HG02970 (cell line): ENCODE data around the gene AFF3.

Experiments used
- ATAC-seq: cut with Tn5 transposase; IDR thresholded peaks from one replicate; pipeline ENCODE4 v1.9.1; 2021; ENCODE audit warnings: mild to moderate bottlenecking, moderate library complexity, moderate number of reproducible peaks; ENCODE audit not compliant: unreplicated experiment, low FRiP score

The AFF3 gene, protein sequence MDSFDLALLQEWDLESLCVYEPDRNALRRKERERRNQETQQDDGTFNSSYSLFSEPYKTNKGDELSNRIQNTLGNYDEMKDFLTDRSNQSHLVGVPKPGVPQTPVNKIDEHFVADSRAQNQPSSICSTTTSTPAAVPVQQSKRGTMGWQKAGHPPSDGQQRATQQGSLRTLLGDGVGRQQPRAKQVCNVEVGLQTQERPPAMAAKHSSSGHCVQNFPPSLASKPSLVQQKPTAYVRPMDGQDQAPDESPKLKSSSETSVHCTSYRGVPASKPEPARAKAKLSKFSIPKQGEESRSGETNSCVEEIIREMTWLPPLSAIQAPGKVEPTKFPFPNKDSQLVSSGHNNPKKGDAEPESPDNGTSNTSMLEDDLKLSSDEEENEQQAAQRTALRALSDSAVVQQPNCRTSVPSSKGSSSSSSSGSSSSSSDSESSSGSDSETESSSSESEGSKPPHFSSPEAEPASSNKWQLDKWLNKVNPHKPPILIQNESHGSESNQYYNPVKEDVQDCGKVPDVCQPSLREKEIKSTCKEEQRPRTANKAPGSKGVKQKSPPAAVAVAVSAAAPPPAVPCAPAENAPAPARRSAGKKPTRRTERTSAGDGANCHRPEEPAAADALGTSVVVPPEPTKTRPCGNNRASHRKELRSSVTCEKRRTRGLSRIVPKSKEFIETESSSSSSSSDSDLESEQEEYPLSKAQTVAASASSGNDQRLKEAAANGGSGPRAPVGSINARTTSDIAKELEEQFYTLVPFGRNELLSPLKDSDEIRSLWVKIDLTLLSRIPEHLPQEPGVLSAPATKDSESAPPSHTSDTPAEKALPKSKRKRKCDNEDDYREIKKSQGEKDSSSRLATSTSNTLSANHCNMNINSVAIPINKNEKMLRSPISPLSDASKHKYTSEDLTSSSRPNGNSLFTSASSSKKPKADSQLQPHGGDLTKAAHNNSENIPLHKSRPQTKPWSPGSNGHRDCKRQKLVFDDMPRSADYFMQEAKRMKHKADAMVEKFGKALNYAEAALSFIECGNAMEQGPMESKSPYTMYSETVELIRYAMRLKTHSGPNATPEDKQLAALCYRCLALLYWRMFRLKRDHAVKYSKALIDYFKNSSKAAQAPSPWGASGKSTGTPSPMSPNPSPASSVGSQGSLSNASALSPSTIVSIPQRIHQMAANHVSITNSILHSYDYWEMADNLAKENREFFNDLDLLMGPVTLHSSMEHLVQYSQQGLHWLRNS (N-terminal part only)

DNA sequence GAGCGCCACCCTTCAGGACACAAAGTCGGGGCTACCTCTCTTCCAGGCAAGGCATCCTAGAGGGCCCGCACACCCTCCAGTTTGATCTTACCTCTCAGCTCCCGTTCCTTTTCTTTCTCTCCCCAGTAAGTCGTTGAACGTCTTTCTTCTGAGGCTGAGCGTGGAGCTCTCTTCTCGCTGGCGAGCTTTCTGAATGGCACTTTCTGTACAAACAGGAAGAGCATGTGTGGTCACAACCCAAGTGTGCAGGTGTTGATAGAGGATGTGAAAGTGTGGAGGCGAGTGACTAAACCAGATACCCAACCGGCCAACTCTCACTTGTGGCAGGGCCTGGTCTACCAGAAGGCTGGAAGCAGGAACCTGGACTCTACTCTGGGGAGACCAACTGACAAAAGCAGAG is at the start of gene AFF3:
TSS of gene AFF3 (minus strand) at position 198 of the 400 bp plus-strand sequence. CDS start 38,136 bp downstream, outside the sequence.
- peak; percentile 93 for ATAC-seq

DNA sequence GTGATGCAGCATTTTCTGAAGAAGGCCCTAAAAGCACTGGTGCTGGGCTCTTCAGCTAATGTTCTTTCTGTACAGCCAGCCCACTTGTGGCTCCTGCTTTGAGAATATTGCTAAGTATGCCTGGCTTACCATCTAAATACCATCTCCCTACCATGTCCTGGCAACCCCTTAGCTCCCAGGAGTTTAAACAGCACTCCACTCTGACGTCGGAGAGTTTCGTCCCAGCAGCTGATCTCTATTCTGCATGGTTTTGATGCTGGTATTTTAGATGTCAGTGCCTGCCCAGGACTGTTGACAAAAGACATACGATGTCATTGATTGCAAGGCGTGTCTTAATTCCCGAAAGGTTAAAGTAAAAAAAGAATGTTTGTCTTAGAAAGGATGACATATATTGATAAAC is 47.0 kb upstream of the AFF3 start:
- no peak for ATAC-seq

DNA sequence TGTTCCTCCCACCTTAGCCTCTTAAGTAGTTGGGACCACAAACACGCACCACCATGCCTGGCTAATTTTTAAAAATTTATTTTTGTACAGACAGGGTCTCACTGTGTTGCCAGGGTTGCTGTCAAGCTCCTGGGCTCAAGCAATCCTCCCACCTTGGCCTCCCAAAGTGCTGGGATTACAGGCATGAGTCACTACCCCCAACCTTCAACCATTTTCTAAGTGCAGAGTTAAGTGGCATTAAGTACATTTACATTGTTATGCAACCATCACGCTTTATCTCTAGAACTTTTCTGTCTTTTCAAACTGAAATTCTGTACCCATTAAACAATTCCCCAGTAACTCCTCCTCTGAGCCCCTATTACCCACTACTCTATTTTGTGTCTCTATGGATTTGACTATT is 45.9 kb upstream of the AFF3 start:
- no peak for ATAC-seq

DNA sequence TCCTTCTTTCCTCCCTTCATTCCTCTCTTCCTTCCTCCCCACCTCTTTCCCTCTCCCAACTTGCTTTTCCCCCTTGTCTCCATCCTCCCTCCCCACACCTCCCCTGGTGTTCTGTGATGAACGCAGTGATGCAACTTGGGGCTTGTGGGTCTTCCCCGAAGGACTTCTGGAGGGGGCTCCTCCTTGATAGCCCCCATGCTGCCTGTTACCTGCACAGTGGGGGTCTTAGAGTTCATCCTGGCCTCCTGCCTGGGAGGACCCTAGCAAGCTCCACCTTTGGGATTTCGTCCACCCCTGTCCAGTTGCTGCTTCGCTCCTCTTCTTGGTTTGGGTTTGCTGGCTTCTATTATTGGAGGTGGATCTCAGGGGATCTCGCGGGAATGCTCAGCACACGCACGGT is 43.7 kb upstream of the AFF3 start:
- ATAC-seq = no peak

DNA sequence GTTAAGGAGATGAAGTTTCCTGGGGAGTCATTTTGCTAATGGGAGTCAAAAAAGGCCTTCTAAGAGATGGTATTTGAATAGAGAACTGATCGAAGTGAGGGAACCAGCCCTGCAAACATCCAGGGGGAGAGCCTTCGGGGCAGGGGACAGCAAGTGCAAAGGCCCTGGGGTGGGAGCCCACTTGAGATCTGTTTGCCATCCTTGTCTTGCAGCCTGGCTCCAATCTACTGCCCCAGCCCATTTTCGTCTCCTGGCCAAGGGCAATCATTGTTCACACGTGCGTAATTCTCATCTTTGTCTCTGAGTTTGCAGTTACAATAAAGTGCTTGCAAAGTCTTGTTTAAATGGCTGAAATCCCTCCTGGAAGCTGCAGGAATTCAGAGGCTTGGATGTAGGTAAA is 43.1 kb upstream of the AFF3 start:
- no peak for ATAC-seq

DNA sequence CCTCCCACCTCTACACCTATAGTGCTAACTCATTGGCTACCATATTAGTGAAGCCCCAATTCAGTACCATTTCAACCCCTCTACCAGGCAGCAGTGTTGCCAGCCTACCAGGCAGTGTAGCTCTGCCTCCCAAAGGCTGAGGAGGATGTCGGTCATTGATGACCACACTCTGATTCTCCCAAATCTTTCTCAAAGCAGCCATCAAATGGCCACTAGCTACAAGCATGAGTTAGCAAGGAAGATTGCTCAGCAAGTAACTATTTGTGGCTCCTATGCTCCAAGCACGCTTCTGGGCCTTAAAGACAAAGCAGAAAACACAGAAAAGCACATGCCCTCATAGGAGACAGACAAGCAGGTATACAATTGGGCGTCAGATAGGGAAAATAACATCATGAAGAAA is 42.7 kb upstream of the AFF3 start:
- ATAC-seq = no peak

DNA sequence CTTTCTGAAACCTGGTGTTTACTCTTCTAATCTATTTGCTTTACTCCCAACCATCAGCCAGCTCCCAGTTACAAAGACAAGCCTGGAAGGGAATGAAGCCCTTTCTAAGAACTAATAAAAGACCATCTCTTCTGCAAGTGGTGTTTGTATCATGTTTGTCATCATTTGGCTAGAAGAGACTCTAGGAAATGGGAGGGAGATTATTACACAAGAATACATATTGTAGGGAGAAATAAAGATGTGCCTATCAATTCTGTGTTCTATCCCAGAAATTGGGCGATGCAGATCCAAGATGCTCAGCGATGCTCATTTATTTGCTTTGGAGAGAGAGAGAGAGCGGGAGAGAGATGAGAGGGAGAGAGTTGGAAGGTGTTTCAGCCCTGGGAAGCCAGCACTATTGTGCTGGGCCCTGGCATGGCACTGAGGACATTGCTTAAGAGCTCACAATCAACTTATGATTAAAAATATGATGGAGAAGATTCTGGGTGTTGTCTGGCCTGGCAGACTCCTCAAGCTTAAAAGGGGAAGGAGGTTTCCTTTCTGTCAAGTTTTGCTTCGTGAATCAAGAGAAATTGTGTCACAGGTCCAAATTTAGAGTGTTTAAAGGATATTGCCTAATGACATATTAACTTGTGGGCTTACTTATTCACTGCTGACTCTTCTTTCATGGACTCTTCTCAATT is 41.8 kb upstream of the AFF3 start:
- no peak for ATAC-seq

DNA sequence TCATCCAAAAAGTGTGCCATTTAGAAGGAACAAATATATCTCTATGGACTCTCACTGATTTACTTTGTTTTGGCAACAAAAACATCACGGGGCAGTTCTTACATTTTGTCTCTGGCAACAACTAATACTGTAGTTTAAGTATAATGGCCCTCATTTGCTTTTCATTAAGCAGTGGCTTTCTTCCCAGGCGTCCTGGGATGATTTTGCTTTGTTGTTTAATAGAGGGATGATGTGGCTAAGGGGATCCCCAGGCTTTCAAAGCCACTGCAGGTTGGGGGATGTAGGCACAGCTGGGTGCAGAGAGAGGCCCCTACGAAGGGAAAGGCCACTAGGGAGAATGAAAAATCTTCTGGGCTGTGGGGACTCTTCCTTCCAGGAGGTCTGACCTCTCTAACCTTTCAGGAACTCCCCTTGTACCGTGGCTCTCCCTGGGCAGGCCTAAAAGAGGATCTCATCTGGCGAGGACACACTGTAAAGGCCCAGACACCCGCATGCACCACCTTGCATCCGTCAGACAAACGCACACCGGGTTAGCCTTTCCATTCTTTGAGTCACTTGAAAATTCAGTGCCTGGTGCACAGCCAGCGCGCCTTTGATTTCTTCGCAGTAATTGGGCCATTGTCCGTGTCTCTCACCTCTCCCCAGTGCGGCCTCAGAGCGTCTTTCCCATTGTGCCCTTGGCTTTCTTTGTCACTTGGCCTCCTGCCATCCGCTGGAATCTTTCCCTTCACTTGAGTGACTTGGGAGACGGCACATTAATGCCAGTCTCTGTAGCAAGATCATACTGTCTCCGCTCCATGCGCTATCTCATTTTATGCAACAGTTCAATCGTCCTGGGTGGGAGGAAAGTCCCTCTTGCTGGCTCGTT is 40.3 kb upstream of the AFF3 start:
- no peak for ATAC-seq

DNA sequence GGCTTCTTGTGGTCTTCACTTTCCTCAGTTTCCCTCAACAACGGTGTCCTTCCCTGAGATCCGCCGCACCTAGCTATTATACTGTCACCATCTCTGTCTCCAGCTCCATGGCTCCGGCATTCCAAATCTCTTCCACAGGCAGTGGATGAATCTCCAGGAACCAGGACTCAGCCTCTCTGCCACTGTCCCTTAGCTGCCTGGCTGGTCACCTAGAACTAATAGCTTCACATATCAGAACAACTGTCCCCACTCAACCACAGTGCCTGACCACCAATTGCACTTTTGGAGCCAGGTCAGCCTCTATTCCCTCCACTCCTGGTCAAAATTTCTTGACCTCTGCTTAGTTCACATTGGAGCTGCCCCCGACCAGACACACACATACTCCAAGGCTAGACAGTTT is 38.1 kb upstream of the AFF3 start:
- no peak for ATAC-seq

DNA sequence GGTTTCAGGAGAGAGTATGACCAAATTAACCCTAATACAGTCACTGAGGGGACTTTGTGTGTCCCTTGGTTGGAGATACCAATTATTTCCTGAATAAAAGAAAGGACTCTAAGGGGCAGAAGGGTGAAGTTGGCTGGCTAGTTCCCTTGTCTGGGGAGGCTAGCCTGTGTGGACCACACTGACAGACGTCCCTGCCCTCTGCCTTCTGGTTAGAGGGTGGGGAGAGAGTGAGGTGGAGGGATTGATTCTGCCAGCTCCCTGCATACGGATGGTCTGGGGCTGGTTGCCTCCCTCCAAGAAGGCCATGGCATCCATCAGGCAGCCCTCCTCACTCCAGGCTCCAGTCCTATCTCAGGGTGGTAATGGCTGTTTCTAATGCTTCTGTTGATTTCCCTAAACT is 37.4 kb upstream of the AFF3 start:
- no peak for ATAC-seq

DNA sequence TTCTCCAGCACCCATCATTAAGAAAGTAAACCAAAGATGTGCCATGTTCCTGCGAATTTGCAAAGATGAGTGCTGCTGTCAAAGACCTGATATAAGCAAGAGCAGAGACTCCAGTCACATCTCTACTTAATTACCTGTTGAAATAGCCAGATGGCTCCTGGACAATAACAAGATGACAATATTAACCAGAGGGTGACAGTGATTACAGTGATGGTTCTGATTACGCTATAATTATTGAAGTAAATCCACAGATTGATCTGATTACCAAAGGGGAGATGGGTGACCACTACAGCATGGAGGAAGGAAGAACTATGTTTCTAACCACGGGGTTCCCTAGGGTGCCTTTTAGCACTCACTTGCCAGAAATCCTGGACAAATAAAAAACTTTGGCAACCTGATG is 36.5 kb upstream of the AFF3 start:
- no peak for ATAC-seq

DNA sequence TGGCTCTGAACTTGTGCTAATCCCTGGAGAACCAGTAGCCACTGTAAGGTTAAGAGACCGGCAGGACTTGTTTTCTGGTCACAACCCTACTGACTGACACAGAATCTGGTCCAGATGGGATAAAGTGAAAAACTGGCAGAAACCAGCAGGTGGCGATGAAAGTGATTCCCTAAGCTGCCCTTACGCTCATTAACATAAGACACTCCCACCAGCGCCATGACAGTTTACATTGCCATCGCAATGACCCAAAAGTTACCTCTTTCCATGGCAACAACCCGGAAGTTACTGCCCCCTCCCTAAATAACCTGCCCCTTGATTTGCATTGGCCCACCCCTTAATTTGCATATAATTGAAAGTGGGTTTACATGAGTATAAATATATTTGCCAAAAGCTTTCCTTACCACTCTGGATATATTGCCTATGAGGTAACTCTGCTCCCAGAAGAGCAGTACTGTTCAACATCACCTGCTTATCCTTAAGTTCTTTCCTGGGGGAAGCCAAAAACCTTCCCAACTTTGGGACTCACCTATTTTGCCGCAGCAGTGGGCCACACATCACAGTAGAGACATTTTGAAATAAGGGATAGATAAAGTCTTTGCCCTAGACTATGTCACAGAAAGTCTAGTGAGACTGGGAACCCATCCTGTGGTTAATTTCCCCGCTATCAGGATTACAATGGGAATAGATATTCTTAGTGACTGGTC is 35.8 kb upstream of the AFF3 start:
- no peak for ATAC-seq

DNA sequence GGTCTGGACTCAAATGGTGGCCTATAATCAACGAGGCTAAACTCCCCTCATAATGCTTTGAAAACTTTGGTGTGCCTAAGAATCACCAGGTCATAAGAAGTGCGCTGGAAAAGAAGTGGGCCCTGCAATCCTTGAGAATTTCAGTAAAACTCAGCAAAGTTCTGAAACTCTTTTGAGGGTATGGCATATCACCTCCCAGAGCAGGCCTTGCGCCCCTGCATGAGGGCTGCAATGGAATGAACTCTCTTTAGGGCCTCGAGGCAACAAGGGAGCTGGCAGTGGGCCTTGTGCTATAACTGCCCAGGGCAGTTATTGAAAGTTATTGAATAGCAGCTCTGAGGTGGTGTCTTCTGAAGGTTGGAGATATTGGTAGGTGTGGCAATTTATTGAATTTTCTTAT is 34.5 kb upstream of the AFF3 start:
- no peak for ATAC-seq

DNA sequence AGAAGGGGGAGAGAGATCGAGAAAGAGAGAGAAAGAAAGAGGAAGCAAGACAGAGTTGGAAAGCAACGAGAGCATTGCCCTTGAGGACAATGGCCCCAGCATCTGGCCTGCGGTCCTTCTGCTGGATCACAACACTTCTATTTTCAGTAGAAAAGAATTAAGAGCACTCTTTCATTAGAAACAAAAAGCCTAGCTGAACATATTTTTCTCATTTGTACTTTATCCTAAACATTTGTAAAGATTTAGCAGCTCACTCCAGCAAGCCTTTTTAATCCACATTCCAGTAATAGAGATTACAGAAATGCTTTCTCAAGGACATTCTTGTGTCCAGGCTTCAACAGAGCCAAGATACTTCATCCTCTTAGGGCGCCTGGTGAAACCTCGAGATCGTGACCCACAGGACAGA is 31.6 kb upstream of the AFF3 start:
- no peak for ATAC-seq

DNA sequence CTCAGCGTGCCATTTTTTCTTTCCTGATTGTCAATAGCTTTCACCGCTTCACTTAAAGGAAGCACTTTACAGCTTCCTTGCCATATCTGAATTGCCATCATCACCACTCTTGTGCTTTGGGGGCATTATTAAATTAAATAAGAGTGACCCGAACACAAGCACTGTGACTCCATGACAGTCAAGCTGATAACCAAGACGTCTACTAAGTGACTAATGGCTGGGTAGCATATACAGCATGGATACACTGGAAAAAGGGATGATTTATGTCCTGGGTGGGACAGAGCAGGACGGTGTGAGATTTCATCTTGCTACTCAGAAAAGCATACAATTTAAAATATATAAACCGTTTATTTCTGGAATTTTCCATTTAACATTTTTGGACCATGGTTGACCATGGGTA is 24.3 kb upstream of the AFF3 start:
- no peak for ATAC-seq

DNA sequence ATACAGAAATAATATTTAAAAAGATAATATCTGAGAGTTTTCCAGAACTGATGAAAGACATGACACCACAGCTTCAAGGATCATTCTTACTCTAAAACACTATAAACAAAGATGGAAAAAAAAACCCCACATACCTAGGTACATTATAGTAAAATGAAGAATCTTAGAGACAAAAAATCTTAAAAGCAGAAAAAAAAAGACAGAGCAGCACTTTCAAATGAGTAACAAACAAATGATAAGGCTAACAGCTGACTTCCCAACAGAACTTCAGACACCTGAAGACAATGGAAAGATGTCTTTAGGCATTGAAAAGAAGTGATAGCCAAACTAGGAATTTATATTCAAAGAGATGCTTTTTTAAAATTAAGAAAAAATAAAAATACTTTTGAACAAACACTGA is 21.2 kb upstream of the AFF3 start:
- no peak for ATAC-seq

DNA sequence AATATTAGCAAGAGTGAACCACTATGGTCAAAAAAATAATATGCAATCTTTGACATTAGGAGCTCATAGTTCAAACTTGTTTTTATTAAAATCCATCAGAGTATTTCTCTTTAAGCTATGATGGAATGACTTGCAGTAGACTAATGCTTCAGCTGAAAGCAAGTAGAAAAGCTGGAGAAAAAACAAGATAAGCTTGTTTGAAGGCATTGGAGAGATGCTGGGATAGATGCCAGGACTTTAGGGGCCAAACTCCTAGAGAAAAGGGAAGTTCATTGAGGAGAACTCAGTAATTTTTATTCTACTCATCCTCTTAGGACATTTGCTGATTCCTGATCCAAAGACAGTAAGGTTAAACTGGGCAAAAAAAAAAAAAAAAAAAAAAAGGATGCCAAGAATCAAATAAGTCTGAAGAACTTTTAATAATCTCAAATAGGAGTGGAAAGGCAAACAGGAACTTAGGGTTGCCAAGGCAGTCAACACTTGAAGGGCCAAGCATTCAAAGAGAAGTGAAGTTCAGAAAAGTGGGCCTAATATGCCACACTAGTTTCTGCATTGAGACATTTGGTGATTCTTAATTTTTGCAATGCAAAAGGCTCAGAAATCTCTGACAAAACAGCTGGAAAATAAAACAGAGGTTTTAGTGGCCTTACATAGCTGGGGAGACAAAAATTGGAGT is 19.7 kb upstream of the AFF3 start:
- ATAC-seq = no peak

DNA sequence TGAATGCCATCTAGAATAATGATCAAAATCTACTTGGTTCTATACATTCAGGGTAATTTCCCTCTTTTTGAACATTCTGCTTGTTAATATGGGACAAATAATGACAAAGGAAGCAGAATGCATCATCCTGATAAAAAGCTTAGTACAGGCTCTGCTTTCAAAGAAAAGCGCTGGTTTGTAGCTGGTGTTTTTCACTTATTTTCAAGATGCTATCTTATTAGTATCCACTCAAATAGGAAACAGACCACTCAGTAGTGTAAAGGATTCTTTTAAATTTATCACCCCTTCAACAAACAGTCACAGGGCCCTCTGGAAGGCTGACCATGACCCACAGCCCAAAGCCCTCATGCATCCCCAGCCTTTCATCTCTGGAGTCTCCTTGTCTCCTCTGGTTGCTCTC is 18.0 kb upstream of the AFF3 start:
- no peak for ATAC-seq
